Stimulated activated CD4-positive, alpha-beta T cell treated with anti-CD3 and anti-CD28 coated beads, Interleukin-15, amount 100 ng/mL, for 24 hours (primary cell): Measurements from ENCODE around the gene NDUFAF2.
"Not testable (repeated sequence)": the region's sequence is repeated elsewhere in the genome, so short reads cannot be mapped to it uniquely, and the experiment has no call there.

ENCODE experiments used
- DNase-seq: peaks from one replicate; pipeline ENCODE4 v3.0.0-alpha.2; 2020

NDUFAF2 gene

DNA sequence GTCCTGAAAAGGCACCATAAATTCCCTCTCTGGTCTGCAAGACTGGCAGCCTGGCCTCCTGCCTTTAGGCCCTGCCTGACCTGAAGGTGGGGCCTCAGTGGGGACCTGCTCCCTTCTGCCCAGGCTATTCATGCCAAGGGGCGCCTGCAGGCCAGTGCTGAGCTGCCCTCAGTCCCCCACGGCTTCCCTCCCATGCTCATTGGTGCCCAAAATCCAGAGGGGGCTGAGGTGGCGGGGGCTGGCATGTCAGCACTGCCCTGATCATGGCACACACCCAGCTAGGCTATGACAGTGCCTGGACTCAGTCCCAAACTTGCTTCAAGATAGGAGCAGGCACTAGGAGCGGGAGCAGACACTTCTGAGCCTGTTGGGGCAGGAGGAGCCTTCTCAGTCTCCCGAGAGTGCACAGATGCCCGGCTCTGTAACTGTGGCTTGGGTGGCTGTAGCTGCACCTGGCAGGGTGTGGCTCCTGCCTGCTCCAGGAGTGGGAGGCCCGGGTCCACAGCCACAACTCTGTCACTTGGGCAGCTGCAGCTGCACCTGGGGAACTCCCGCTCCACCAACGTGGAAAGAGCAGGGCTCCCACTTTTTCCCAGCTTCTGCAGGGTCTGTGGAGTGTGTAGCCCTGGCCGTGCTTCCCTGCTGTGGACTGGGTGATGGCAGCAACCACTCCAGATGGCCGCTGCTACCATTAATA, 49.0 kb downstream of the NDUFAF2 start:
- no peak for DNase-seq

DNA sequence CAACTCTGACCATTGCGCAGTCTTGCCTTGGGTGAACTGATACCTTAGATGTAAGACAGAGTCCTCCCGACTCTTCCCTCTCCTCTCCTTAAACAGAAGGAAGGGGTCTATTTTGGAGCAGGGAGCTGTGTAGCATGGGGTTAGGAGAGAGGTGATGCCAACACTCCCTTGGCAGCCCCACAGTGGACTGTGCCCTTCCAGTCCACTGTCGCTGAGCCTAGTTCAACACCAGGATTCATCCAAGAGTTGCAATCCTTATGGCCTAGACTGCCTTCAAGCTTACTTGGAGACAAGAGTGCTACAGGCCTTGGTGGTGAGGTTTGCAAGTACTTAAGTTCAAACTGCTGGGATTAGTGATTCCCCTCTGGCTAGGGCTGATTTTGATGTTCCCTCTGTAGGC, 51.4 kb downstream of the NDUFAF2 start:
- no peak for DNase-seq

DNA sequence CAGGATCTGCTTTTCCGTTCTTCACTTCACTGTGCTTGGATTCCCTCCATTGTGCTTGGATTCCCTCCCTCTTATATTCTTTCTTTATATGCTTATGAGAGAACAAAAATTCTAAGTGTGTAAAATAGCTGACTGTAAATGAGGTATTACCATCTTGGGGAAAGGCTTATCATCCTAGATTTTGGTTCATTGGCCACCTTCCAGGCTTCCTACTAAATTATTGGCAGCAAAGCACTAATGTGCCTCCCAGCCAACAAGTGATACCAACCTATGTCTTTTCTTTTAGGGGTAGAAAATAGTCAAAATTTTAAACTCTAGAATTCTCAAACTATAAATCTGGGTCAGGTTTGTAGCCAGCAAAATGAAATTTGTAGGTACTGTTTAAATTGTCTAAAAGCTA, 52.7 kb downstream of the NDUFAF2 start:
- DNase-seq: no peak

DNA sequence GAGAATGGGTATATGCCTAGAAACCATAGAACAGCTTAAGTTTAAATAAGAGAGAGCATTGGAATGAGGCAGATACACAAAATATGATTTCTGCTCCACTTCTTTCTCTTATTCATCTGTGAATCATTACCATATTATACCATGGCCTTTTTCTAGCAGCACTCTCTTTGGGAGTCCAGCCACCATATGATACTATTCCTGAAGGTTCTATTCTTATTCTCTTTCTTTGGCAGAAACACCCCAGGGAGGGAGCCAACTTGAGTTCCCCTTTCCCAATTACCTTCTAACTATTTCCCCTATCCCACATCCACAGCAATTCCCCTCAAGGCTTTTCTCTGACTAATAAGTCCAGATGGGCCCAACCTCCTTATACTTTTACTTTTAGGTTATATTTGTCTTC, 55.9 kb downstream of the NDUFAF2 start:
- no peak for DNase-seq

DNA sequence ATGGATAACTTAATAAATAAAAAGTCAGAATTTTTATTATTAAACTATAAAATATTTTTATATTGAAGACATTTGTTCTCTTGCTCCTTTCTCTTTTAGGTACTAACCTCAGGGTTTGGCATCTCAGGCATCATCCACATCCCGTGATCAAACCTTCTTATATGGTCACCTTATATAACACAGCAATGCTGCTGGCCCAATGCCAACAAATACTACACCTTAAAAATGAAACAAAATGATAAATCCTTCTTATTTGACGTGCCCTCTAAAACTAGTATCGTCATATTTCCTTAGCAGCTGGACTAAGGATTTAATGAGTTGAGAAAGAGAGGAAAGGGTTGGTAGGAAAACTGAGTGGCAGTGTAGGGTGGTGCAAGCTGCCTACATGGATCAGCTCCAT, 56.6 kb downstream of the NDUFAF2 start:
- no peak for DNase-seq

DNA sequence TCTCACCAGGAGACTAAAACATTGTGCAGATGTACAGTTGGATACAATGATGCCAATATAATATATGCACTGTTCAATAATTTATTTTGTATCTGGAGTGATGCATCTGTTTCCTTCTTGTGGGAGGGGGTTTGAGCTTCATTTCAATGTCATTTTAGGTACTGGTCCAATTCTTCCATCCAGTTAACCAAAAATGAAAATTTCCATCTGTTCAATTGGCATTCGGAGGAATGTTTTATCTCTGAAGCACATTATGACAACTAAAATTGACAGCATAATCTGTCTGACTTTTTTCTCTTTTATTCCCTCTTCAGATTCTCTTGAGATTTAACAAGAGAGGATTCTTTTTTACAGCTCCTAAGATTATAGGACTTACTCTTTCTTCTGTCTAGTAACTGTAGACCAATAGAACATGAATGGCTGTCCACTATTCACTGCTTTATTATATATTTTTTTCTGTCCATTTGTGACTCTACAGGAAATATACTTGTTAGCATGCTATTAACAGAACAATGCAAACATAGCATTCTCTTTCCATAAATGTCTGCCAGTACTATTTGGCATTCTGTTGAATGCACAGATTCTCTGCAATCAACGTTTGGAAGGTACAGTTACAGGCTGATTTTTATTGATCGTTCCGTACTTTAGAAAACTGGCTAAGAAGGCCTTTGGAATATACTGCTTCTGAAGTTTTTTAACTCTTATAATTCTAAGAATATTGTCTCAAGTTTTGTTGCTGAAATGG, 57.8 kb downstream of the NDUFAF2 start:
- no peak for DNase-seq

DNA sequence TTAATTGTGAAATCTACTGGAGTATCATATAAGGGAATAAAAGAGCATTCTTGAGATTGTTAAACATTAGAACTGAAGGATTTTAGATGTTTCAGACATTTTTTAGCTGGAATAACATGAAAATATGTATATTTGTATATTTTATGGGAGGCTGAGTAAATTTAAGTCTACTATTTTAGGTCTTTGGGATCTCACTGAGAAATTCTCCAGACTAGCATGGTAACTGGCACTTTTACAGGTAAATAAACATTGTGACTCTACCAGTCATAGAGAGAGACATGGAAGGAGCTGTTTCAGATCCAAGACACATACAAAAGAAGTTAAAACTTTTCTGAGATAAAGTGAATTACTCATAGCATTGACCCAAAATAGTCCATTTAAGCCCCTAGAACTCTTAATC, 59.4 kb downstream of the NDUFAF2 start:
- no peak for DNase-seq

DNA sequence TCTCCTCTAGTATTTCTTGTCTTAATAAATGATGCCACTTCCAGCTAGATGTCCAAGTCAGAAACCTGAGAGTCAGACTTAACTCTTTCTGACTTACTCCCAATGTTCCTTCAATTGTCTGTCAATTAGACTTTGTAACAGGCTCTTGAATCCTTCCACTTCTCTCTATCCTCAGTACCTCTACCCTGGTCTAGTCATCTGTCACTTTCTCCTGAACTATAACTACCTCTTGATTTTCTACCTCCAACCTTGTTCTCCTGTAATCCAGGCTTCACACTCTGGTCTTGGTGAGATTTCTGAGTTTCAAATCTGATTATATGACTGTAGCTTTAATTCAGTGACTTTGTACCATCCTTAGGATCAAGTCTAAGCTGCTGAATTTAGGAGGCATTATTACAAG, 64.9 kb downstream of the NDUFAF2 start:
- DNase-seq: no peak

DNA sequence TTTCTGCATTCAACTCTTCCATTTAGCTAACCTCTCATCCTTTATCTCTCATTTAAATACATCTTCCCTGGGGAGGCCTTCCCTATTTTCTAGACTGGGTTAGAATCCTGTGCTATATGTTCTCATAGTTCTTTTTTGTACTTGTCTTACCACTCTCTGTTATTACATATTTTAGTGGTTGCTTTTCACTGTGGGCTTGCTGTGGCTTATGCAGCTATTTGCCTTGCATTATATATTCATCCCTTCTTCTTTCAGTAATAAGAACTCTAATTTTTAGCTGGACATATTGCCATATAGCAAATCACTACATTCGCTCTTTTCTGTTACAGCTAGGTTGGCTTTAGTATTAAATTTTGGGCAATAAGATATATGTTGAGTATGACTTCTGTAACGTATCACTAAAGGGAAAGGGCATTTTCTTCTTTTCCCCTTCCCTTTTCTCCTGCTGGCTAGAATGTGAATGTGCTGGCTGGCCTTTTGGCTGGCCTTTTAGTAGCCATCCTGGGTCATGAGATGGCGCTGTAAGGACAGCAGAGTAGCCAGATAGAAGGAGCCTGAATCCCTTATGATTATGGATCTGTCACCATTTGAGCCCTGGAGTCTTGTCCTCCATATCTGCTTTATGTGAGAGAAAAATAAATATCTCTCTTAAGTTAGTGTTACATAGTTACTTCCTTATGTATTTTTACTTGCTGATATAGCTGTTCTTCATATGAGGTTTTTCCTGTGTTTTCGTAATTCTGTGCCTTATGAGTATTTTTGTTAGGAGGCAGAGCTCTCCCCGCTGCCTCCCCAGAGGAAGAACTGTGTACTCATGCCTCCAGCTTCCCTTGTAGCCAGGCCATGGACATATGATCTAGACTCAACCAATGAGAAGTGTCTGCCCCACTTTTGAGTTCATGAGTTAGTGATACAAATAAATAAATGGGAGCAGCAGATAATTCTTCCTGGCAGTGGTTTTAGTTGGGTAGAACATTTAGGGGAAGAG, 65.8 kb downstream of the NDUFAF2 start:
- DNase-seq: no peak

DNA sequence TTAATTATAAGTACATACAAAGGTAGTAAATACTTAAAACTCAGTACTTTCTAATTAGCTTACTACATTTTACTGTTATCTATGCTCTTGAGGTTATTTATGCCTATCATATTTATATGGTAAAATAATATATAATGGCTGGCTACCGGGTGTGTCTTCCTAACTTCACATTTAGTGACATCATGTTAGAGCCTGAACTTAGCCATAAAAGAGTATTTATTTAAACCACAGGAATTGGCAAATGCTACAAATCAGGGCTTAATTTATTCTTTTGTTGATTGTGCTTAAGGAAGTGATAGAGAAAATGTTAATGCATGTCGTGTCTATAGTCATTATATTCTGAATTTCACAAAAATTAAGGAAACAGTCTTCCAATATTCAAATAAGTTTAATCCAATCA, 73.1 kb downstream of the NDUFAF2 start:
- DNase-seq: no peak

DNA sequence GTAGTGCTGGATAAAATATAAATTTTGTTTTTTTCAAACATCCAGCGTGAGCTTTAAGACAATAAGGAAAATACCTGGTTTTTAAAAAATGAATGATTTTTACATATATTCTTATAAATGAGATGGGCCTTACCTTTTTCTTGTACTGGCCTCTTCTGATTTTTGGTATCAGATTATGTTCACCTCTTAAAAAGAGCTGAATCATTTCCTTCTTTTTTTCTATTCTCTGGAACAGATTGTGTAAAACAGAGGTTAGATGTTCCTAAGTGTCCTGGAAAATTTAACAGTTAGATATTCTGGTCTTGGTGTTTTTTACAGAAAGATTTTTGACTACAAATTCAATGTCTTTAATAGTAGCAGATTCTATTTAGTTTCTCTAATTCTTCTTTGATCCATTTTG, 74.6 kb downstream of the NDUFAF2 start:
- DNase-seq: no peak

DNA sequence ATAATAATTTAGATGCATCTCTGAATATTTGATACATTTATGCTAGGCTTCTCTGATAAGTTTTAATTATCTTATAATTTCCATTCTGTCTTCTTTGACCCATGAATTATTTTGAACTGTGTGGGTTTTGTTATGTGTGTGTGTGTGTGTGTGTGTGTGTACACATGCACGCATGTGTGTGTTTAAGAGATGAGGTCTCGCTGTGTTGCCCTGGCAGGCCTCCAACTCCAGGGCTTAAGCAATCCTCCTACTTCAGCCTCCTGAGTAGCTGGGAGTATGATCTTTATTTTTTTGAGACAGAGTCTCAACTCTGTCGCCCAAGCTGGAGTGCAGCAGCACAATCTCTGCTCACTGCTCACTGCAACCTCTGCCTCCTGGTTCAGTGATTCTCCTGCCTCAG, 75.4 kb downstream of the NDUFAF2 start:
- no peak for DNase-seq

DNA sequence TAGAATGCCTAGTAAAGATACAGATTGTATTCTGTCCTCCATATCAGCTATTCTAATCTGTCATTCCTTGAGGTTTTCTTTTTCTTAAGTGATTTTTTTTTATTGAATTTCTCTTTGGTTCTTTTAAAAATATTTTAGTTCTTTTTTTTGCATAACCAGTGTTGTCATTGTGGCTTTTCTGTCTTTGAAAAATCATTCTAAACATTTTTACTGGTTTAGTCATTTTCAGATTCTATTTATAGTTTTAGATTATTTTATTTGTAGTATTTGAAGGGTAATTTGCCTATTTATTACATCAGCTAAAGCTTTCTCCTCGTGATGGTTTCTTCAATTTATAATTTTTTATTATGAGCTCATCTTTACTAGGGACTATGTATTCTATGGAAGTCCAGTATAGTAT, 78.1 kb downstream of the NDUFAF2 start:
- DNase-seq: no peak

DNA sequence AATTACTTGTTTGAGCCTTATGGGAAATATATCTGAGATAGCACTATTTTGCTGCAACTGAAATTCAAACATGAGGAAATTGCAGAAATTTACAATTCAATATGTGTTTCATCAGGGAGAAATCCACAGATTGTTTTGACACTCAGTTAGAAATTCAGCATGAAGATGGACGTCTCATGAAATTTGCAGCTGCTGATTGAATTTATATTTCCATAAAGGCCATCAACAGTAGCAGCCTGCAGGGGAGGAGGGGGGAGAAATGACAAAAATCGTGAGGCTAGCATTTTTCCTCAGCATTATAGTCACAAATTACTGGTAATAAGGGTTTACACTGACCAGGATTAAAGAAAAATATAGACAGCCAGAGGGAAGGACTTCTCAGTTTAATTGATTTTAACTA, 81.0 kb downstream of the NDUFAF2 start:
- DNase-seq: no peak

DNA sequence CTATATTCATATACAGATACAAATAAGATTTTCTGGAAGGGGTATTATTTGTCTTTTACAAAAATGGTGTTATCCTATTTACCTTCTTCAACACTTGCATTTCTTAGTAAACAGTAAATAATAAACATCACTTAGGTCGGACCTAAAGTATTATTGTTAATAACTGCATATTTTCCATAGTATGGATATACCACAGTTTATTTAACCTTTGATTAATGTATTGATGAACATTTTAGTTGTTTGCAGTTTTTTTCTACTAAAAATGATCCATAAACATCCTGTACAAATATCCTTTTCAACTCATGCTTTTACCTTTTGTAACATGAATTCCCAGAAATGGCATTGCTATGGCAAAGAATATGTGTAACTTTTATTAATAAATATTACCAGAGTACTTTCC, 83.4 kb downstream of the NDUFAF2 start:
- DNase-seq: no peak

DNA sequence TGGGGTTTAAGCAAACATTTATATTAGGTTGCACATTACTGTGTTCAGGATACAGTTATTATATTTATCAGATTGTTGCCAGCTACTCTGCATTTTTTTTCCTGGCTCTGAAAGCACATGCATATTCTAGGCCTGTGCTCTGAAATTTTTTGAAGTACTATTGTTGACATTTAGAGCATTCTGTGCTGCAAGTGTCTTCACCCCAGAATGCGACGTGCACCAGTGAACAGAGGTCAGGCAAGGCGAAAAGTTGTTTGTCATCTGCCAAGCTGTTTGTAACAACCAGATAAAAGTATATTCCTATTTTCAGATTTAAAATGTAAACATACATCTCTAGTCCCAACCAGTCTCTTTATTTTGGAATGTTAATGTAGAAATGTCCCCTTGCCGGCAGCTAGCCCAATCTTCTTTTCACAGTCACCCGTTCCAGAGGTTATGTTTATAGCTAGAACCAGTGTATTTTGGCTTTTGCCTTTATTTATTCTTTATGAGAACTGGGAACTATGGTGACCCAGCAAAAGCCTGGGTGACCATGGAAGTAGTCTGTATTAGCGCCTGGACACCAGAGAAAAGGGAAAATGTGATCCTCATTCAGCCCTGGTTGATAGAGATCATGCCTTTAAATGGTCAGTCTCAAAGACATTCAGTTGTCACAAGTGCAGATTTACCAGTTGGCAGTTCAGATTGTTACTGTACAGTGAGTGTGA, 84.6 kb downstream of the NDUFAF2 start:
- DNase-seq: no peak

DNA sequence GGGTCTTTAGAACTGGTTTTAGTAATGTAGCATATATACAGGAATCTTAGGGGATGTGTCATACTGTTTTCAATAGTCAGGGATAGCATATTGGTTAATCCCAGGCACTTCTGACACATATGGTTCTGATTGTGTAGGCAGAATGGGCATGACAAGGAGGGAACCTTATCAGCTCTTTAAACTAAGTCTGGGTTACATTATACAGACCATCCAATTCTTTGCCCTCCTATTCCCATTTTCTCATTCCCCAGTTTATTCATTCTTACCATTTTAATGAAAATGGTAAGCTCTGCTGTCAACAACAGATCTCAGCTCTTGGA, 85.1 kb downstream of the NDUFAF2 start:
- DNase-seq: no peak

DNA sequence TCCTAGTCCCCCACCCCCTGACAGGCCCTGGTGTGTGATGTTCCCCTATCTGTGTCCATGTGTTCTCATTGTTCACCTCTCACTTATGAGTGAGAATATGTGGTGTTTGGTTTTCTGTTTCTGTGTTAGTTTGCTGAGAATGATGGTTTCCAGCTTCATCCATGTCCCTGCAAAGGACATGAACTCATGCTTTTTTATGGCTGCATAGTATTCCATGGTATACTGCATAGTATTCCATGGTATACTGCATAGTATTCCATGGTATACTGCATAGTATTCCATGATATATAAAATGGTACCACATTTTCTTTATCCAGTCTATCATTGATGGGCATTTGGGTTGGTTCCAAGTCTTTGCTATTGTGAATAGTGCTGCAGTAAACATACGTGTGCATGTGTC, 86.3 kb downstream of the NDUFAF2 start:
- not testable (repeated sequence) for DNase-seq

DNA sequence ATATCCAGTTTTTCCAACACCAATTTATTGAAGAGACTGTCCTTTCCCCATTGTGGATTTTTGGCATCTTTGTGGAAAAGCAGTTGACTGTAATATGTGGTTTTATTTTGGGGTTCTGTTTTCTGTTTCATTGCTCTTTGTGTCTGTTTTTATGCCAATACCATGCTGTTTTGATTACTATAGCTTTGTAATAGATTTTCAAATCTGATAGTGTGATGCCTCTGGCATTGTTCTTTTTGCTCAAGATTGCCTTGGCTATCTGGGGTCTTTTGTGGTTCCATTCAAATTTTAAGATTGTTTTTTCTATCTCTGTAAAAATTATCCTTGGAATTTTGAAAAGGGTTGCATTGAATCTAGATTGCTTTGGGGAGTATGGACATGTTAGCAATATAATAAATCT, 99.5 kb downstream of the NDUFAF2 start:
- DNase-seq: no peak

DNA sequence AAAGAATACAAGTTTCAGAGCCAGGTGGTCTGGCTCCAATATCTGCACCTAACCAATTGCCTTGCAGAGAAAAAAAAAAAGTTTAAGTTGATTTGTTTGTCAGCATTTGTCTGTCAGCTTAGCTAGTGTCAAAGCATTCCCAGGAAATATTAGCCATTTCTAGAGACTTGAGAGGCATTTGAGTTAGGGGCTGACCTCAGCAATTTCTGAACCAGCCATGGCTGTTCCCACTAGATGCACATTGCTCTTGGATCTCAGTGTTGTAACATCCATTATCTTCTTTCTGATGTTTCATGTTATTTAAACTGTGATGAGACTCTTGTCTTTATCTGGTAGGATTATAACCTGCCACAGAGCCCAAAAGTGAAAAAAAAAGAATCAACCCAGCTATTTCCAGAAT, 102.3 kb downstream of the NDUFAF2 start:
- no peak for DNase-seq

DNA sequence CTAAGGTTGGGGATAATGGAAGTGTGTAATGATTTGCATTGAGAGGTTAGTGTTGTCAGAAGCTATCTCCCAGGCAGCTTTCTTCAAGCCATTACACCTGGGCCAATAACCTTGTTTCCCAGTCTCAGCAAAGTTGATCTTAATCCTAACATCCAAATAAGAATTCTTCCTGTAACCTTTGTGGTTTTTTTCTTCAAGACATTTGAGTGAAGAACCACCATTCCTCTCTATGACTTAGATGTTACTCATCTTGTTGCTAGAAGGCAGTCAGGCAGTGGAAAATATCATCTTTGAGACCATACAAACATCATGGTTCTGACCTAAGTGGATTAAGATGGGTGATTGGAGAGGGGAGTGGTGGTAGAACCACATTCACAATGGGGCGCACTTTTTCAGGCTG, 103.5 kb downstream of the NDUFAF2 start:
- no peak for DNase-seq

DNA sequence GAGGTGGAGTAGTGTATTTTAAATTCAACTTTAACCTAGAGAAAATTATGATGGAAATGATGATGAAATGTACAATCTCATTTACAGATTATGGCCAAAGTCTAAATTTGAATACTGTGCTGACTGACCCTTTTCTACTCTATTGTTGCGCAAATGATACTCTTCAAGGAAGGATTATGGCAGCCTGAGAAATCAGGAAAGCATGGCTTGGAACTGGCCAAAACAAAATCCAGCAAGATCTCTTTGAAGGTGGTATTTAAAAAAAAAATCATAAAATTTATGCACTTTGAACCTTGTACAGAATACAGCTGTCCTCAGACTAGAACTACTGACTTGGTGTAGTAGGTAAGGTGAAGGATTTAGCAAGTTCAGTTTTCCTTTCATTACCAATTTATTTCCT, 105.3 kb downstream of the NDUFAF2 start:
- no peak for DNase-seq

DNA sequence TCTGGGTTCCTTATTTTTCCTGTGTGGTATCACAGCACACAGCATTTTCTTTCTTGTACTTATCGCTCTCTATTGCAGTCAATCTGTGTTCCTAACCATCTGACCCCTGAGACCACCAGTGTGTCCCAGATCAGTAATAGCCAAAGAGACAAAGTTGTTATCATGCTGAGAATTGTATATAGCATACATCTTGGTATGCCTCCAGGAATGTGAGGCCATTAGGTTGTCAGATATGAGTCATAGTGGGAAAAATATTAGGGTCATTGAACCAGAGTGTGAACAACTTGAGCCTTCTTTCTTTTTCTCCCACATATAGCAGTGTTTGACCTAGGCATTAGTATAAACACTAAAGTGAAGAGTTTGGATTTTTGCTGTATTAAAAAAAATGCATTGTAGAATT, 106.3 kb downstream of the NDUFAF2 start:
- DNase-seq: no peak
